Omental fat pad (tissue), 4 donors: ENCODE data around the gene GALNT13. TPM values are rescaled to one million over a fixed set of nuclear protein-coding genes. Genes with fewer than 3 reads are reported as not detected.

ENCODE experiments used
- ATAC-seq: fragments of 150-250 bp; one replicate; pipeline ENCODE4 v1.9.1; 2016; ENCODE audit warnings: mild to moderate bottlenecking, moderate library complexity; ENCODE audit not compliant: low FRiP score
- DNase-seq: peaks from one replicate; pipeline ENCODE4 v3.0.0-alpha.2; 2019; ENCODE audit warnings: low spot score
- CTCF ChIP-seq, 3 donors: fragments of 450-650 bp; IDR thresholded peaks; one replicate each; pipeline ENCODE4 v1.5.1; 2016 to 2017; ENCODE audit warnings: antibody characterized with exemption in 3 of 3, mild to moderate bottlenecking in 3 of 3, moderate library complexity in 2 of 3
- total RNA-seq, 4 donors: library from RNA; depleted of rRNA; stranded (reverse); fragments of >200 nt; gene quantifications; one replicate each; pipeline ENCODE4 v1.1.0, GENCODE V29; 2016

GALNT13 gene
- total RNA-seq, 4 donors from 2014 or later = 0.38 to 1.8 (median 0.54) TPM

GRCh38 chr2:154381931-154382794 is 510.4 kb downstream of the GALNT13 start:
- no peak for TF ChIP-seq CTCF (IDR thresholded peaks at IDR 0.05)
- ATAC-seq (no peak), DNase-seq (no peak)

GRCh38 chr2:154386186-154386585 is 514.5 kb downstream of the GALNT13 start:
- no peak for ATAC-seq
- TF ChIP-seq CTCF (IDR thresholded peaks at IDR 0.05) = no peak
- DNase-seq = no peak

GRCh38 chr2:154391051-154391450 is 519.3 kb downstream of the GALNT13 start:
- ATAC-seq = no peak
- no peak for DNase-seq
- TF ChIP-seq CTCF (IDR thresholded peaks at IDR 0.05) = no peak

- ATAC-seq (no peak), DNase-seq (no peak)
- no peak for TF ChIP-seq CTCF (IDR thresholded peaks at IDR 0.05)
Observed at GRCh38 chr2:154392256-154392655, 520.5 kb downstream of the GALNT13 start.

- no peak for DNase-seq
- TF ChIP-seq CTCF (IDR thresholded peaks at IDR 0.05) = no peak
- ATAC-seq = no peak
Observed at GRCh38 chr2:154394600-154394999, 522.9 kb downstream of the GALNT13 start.

GRCh38 chr2:154400563-154401290 is 529.0 kb downstream of the GALNT13 start:
- DNase-seq (no peak), ATAC-seq (no peak)
- TF ChIP-seq CTCF (IDR thresholded peaks at IDR 0.05) = no peak
